ENCODE measurements around the gene PNPLA5.

The PNPLA5 gene, protein sequence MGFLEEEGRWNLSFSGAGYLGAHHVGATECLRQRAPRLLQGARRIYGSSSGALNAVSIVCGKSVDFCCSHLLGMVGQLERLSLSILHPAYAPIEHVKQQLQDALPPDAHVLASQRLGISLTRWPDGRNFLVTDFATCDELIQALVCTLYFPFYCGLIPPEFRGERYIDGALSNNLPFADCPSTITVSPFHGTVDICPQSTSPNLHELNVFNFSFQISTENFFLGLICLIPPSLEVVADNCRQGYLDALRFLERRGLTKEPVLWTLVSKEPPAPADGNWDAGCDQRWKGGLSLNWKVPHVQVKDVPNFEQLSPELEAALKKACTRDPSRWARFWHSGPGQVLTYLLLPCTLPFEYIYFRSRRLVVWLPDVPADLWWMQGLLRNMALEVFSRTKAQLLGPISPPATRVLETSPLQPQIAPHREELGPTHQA

DNA sequence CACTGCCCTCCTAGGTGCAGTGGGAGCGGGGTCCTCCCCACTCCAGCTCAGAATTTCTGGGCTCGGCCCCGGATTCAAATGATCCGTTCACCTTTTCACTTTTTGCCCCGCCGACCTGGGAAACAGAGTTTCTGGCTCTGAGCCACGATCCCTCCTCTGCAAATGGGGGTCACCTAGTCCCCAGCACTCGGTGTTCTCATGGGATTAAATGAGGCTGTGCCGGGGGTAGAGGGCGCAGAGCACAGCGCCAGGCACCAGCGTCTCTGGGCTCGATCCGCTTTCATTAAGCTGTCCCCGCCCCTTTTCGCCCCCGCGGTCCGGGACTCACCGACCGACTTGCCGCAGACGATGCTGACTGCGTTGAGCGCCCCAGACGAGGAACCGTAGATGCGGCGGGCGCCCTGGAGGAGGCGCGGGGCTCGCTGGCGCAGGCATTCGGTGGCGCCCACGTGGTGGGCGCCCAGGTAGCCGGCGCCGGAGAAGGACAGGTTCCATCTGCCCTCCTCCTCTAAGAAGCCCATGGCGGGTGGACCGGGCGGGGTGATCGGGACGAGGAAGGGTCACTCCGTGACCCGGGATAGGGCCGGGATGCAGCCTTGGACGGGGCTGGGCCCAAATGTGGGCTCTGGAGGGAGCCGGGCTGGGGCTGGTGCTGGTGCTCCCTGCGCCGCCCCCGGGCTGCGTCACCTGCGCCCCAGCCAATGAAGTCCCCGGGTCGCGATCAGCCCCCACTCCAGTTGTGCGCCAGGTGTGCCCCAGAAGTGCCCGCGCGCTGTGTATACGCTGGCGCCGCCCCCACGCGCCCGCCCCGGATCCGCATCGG is at the start of gene PNPLA5:
TSS of gene PNPLA5 (minus strand) at position 654 of the 823 bp plus-strand sequence. CDS start at position 521, 133 bp downstream.
- DNase-seq = peak; percentile 49
- H3K4me3 Mint-ChIP-seq = no peak within 1 kb of the TSS
- no peak within 1 kb of the TSS for H3K27ac Mint-ChIP-seq
- H3K4me1 Mint-ChIP-seq = no peaks in the 10 kb centered on the region
- no peaks in the 10 kb centered on the region for H3K9me3 Mint-ChIP-seq
- peaks cover 49% of the 10 kb centered on the region for H3K27me3 Mint-ChIP-seq
- peak; percentile 25 for ATAC-seq
- H3K36me3 Mint-ChIP-seq (ENCODE audit: low read depth) = no peaks in the 10 kb centered on the region

DNA sequence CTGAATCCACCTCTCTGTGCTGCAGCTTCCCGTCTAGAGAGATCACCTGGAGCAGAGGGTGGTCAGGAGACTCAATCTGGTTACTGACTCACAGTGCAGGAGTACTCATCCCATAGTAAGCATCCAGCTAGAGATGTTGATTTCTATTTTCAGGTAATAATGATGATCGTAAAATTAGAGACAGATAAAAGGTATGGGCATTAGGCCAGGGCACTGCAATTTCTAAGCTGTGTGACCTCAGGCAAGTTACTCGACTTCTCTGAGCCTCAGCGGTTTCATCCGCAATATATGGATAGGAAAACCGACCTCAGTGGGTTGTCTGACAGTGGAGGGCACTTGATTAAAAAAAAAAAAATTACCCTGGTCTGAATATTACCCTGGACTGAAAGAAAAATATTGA is 49.6 kb upstream of the PNPLA5 start:
- DNase-seq (no peak), ATAC-seq (no peak)
- no peak overlapping the region for H3K4me3 Mint-ChIP-seq
- no peaks in the 10 kb centered on the region for H3K36me3 Mint-ChIP-seq (ENCODE audit: low read depth)
- no peaks in the 10 kb centered on the region for H3K4me1 Mint-ChIP-seq
- peaks cover 3% of the 10 kb centered on the region for H3K27me3 Mint-ChIP-seq
- H3K27ac Mint-ChIP-seq = no peak overlapping the region
- no peaks in the 10 kb centered on the region for H3K9me3 Mint-ChIP-seq

DNA sequence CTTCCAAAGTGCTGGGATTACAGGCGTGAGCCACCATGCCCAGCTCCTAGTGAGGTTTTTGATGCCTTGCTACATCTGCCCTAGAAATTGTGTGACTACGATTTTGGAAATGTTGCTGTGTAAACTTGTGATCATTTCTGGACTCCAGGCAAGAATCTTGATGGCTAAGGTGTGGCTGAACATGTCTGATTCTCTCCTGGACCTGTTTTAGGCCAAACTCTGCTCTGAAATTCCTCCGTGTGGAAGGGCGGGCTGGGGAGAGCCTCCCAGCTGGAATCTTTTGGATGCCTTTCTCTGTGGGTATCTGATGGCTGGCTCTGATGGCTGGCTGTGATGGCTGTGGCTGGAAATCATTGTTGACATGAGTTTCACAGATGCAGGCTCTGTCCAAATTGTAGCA is 40.0 kb upstream of the PNPLA5 start:
- no peak for ATAC-seq
- no peaks in the 10 kb centered on the region for H3K9me3 Mint-ChIP-seq
- no peak for DNase-seq

DNA sequence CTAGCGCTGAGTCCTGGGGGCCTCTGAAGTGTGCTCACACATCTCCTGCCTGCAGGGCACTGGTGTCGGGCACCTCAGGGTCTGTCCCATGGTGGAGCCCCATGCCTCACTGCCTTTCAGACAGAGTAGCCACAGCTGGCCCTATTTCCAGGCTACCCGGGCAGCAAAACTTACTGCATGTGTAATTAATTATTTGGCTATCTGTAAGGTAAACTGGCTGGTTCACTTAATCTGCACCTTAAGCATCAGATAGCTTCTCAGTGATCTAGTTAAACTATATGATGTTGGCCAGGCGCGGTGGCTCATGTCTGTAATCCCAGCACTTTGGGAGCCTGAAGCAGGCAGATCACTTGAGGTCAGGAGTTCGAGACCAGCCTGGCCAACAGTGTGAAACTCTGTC is 37.1 kb upstream of the PNPLA5 start:
- no peak overlapping the region for H3K4me3 Mint-ChIP-seq
- H3K27me3 Mint-ChIP-seq = peaks cover 12% of the 10 kb centered on the region
- no peaks in the 10 kb centered on the region for H3K36me3 Mint-ChIP-seq (ENCODE audit: low read depth)
- no peak overlapping the region for H3K27ac Mint-ChIP-seq
- H3K4me1 Mint-ChIP-seq = peaks cover 2% of the 10 kb centered on the region
- no peaks in the 10 kb centered on the region for H3K9me3 Mint-ChIP-seq
- DNase-seq (no peak), ATAC-seq (no peak)

More for the DNA sequence above, 40.0 kb upstream of the PNPLA5 start:
- H3K27ac Mint-ChIP-seq = no peak overlapping the region
- peaks cover 5% of the 10 kb centered on the region for H3K27me3 Mint-ChIP-seq
- H3K4me1 Mint-ChIP-seq = no peaks in the 10 kb centered on the region
- no peak overlapping the region for H3K4me3 Mint-ChIP-seq
- H3K36me3 Mint-ChIP-seq (ENCODE audit: low read depth) = no peaks in the 10 kb centered on the region

DNA sequence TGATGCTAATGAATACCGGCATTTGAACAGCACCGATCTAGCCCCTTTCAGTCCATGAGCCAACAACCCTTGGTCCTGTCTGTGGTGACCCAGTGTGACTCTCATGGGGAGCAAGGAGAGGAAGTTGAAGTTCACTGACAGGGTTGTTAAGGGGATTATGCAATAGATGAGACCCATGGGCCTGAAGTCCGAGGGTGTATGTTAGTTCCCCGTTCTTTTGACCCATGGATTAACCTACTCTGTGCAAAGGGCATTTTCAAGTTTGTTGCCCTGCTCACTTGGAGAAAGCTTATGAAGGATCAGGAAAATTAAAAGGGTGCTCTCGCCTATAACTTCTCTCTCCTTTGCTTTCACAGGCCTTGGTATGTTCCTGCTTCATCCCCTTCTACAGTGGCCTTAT is 36.7 kb upstream of the PNPLA5 start:
- no peak for ATAC-seq
- H3K36me3 Mint-ChIP-seq (ENCODE audit: low read depth) = no peaks in the 10 kb centered on the region
- no peak overlapping the region for H3K27ac Mint-ChIP-seq
- H3K4me1 Mint-ChIP-seq = peaks cover 2% of the 10 kb centered on the region
- H3K9me3 Mint-ChIP-seq = no peaks in the 10 kb centered on the region
- H3K27me3 Mint-ChIP-seq = peaks cover 12% of the 10 kb centered on the region
- no peak for DNase-seq
- H3K4me3 Mint-ChIP-seq = no peak overlapping the region

DNA sequence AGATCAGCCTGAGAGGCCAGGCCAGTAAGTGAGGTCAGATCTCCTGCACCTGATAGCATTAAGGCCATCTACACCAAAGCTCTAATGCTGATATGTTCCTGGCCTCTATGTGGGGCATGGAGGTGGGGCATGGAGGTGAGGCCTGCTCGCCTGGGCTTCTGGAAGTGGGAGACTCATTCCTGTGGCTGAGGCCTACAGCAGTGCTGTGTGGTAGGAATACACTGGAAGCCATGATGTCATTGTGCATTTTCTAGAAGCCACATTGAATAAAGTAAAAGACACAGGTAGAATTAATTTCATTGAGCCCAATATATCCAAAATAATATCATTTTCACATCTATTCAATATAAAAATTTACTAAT is 34.5 kb upstream of the PNPLA5 start:
- H3K4me1 Mint-ChIP-seq = peaks cover 6% of the 10 kb centered on the region
- no peaks in the 10 kb centered on the region for H3K36me3 Mint-ChIP-seq (ENCODE audit: low read depth)
- no peak overlapping the region for H3K27ac Mint-ChIP-seq
- ATAC-seq = no peak
- H3K9me3 Mint-ChIP-seq = no peaks in the 10 kb centered on the region
- H3K27me3 Mint-ChIP-seq = peaks cover 17% of the 10 kb centered on the region
- DNase-seq = no peak
- H3K4me3 Mint-ChIP-seq = no peak overlapping the region

DNA sequence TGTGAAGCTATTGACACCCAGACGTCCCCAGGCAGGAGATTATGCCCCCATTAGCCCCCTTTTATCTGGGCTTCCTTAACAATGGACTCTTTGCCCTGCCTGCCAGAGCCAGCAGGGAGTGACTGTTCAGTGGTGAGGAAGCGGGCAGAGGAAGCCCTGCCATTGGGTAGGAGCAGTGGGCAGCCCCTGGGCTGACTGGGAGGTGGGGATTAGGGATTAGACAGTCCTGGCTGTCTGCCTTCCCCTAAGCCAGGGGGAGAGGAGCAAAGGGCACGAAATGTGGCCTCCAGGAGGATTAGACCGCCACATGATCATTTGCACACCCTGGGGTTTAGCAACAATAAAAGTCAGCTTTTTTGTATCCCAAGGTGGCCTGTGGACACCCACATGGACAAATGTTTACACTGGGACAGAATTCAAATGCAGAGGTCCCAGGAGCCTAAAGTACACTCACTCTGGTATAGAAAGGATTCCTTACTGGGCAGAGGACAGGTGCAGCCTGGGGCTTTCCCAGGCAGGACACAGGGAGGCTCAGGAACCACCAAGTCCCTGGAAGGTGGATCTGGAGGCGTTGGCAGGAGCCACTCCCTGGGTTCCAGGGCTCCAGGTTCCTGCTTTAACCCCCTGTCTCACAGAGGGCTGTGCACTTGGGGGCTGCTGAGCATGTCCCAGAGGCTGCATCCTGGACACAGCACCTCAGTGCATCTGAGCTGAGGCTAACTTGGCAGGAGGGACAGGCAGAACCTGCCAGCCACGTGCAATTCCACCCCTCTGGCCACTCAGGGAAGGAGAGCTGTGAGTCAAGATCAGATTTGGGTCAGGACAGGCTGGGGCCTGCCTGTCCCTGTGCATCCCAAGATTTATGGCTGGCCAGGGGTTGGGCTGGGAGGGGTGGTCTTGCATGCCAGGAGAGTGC is 33.9 kb upstream of the PNPLA5 start:
- no peak overlapping the region for H3K27ac Mint-ChIP-seq
- DNase-seq = no peak
- no peak for ATAC-seq
- no peak overlapping the region for H3K4me3 Mint-ChIP-seq
- H3K36me3 Mint-ChIP-seq (ENCODE audit: low read depth) = no peaks in the 10 kb centered on the region
- peaks cover 6% of the 10 kb centered on the region for H3K4me1 Mint-ChIP-seq
- H3K27me3 Mint-ChIP-seq = peaks cover 17% of the 10 kb centered on the region
- H3K9me3 Mint-ChIP-seq = no peaks in the 10 kb centered on the region

DNA sequence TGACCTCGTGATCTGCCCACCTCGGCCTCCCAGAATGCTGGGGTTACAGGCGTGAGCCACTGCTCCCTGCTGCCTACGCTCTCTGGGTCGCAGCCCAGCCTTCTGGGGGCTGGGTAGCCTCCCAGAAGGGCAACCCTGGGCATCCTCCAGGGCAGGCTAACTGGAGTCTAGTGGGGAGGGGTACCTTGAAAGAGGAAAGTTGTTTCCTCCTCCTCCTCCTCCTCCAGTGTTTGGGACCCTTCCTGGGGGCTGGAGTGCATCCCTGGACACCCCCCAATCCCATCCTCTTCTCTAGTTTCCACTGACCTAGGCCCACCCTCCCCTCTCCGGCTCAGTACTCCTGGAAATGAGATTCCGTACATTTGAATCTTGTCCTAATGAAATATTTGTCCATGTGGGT is 33.1 kb upstream of the PNPLA5 start:
- H3K4me3 Mint-ChIP-seq = peak overlapping the region; percentile 26
- peaks cover 6% of the 10 kb centered on the region for H3K4me1 Mint-ChIP-seq
- ATAC-seq (no peak), DNase-seq (no peak)
- peaks cover 17% of the 10 kb centered on the region for H3K27me3 Mint-ChIP-seq
- H3K9me3 Mint-ChIP-seq = no peaks in the 10 kb centered on the region
- H3K36me3 Mint-ChIP-seq (ENCODE audit: low read depth) = no peaks in the 10 kb centered on the region
- no peak overlapping the region for H3K27ac Mint-ChIP-seq

DNA sequence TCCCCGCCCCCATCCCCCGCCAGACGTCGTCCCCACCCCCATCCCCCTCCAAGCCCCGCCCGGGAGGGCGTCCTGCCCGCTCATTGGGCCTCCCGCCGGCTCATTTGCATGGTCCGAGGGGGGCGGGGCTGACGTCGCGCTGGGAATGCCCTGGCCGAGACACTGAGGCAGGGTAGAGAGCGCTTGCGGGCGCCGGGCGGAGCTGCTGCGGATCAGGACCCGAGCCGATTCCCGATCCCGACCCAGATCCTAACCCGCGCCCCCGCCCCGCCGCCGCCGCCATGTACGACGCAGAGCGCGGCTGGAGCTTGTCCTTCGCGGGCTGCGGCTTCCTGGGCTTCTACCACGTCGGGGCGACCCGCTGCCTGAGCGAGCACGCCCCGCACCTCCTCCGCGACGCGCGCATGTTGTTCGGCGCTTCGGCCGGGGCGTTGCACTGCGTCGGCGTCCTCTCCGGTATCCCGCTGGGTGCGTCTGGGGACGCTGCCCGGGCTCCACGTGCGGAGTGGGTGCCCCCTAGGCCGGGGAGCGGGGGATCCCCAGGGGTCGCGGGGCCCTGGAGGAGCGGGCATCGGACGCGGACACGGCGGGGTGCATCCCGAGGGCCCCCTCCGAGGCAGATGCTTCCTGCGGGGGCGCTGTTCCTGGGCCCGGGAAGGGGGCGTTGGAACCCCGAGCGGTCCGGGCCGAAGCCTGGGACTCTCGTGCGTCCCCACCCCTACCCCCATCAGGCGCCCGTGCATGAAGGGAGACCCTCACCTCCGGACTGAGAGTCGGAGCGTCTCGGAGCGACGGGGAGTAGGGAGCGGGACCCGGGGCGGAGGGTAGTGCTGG is 32.0 kb upstream of the PNPLA5 start, which contains the start of gene PNPLA3:
TSS of gene PNPLA3 (plus strand) at position 175 of the 834 bp plus-strand sequence. CDS start at position 282, 107 bp downstream.
- ATAC-seq = peak; percentile 79
- Mint-ChIP-seq H3K36me3 (ENCODE audit: low read depth) (no peaks in the 10 kb centered on the region), H3K27ac (no peak within 1 kb of the TSS), H3K27me3 (peaks cover 23% of the 10 kb centered on the region), H3K4me3 (peak within 1 kb of the TSS; percentile 74), H3K9me3 (no peaks in the 10 kb centered on the region), H3K4me1 (peaks cover 6% of the 10 kb centered on the region)
- peak; percentile 85 for DNase-seq

DNA sequence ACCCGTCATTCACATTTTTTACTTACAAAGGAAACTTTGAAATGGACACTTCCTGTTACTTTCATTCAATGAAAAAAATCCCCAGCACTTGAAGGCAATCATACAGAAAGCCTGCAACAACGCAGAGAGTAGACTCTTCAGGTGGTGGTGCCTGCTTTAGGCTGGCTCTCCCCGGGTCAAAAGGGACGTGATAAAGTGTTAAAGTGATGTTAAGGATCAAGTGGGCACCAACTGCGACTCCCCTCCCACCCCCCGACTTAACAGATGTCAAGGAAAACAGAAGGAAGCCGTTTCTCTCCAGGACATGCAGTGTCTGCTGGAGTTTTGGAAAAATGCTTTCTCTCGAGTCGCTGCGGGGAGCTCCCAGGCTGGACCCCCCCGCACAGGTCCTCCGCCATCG is 31.4 kb upstream of the PNPLA5 start:
- peaks cover 20% of the 10 kb centered on the region for H3K27me3 Mint-ChIP-seq
- peak overlapping the region; percentile 74 for H3K4me3 Mint-ChIP-seq
- peaks cover 6% of the 10 kb centered on the region for H3K4me1 Mint-ChIP-seq
- no peaks in the 10 kb centered on the region for H3K9me3 Mint-ChIP-seq
- ATAC-seq (no peak), DNase-seq (peak; percentile 9)
- H3K36me3 Mint-ChIP-seq (ENCODE audit: low read depth) = no peaks in the 10 kb centered on the region
- no peak overlapping the region for H3K27ac Mint-ChIP-seq

DNA sequence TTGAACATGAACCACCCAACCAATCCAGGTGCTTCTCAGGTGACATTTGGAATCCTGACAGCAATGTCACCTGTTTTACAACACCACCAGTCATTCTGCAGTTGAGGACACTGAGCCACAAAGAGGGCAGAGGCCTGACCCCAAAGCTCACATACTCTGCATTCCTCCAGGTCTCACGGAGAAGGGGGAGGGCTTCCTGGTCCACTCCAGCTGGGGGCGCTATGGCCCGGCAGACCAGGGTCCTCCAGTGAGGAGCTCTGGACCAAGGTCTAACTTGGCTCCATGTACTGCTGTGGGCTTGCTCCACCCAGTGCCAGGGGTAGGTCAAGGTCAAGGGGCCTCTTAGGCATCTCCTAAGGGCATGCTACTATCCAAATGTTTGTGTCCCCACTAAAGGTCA is 30.3 kb upstream of the PNPLA5 start:
- Mint-ChIP-seq H3K9me3 (no peaks in the 10 kb centered on the region), H3K4me3 (no peak overlapping the region), H3K4me1 (peaks cover 6% of the 10 kb centered on the region), H3K27me3 (peaks cover 21% of the 10 kb centered on the region), H3K36me3 (ENCODE audit: low read depth) (no peaks in the 10 kb centered on the region), H3K27ac (no peak overlapping the region)
- ATAC-seq (no peak), DNase-seq (no peak)

DNA sequence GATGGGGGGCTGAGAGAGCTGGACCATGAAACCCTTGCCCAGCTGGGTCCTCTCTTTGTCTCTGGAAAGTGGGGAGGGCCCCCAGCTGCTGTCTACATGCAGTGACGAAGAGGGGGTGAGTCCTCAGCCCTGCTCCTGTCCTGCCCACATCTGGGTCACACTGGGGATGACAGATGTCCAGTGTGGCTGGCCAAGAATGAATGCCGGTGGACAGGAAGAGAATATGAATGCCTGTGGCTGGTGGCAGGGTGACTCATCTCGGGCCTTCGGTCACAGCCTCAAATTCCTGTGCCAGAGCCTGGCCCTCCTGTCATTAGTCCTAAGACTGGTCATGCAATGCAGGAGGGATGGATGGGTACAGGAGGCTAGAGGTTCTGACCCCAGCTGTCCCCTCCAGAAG is 29.6 kb upstream of the PNPLA5 start:
- no peaks in the 10 kb centered on the region for H3K36me3 Mint-ChIP-seq (ENCODE audit: low read depth)
- H3K4me3 Mint-ChIP-seq = no peak overlapping the region
- DNase-seq (no peak), ATAC-seq (no peak)
- no peak overlapping the region for H3K27ac Mint-ChIP-seq
- peaks cover 6% of the 10 kb centered on the region for H3K4me1 Mint-ChIP-seq
- peaks cover 25% of the 10 kb centered on the region for H3K27me3 Mint-ChIP-seq
- H3K9me3 Mint-ChIP-seq = no peaks in the 10 kb centered on the region

DNA sequence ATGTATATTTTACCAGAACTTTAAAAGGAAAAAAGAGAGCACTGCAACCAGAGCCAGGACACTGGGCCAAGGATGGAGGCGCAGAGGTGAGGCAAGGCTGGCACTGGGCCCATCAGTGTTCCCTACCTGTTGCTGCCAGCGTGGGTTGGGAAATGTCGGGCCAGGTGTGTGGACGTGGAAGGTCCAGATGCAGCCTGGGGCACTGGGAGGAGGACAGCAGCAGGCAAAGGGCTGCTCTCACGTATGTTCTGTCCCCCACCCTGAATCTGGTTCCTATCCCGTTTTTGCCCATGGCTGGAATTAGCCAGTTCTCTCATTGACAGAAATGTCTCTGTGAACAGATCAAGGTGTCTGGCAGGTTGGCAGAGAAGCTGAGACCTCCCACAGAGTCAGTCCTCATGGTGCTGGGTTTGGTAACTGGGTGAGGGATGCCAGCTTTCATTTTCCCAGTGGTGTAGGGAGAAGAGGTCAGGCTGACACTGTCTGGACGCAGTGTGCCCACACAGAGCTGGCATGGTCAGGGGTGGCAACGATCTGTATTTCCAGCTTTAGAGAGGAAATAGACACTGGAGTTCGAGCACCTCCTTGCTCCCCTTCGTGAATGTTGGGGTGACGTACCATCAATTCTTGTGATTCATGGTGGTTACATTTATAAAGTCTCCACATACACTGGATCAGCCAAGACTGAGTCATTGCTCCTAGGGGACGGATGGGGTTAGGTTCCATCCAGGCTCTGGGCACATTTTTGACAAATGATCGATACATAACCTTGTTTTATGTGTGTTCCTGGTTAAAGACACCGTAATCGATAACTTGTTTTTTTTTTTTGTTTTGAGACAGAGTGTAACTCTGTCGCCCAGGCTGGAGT is 27.5 kb upstream of the PNPLA5 start:
- H3K36me3 Mint-ChIP-seq (ENCODE audit: low read depth) = no peaks in the 10 kb centered on the region
- H3K27ac Mint-ChIP-seq = no peak overlapping the region
- DNase-seq = no peak
- peaks cover 19% of the 10 kb centered on the region for H3K27me3 Mint-ChIP-seq
- ATAC-seq = no peak
- no peak overlapping the region for H3K4me3 Mint-ChIP-seq
- H3K4me1 Mint-ChIP-seq = peaks cover 3% of the 10 kb centered on the region
- H3K9me3 Mint-ChIP-seq = no peaks in the 10 kb centered on the region
